K562 (cell line): Measurements from ENCODE around the gene MYBPHL. TPM values are rescaled to one million over a fixed set of nuclear protein-coding genes. Genes with fewer than 3 reads are reported as not detected.

Source experiments
- ATF4 ChIP-seq: fragments of 450-650 bp; formaldehyde crosslinking; IDR thresholded peaks from 2 replicates; pipeline ENCODE4 v1.4.0; 2022; ENCODE audit warnings: mild to moderate bottlenecking, moderate library complexity
- DNMT1 ChIP-seq: fragments of 450-650 bp; IDR thresholded peaks from 2 replicates; pipeline ENCODE4 v1.6.1; 2016; ENCODE audit warnings: antibody characterized with exemption, mild to moderate bottlenecking
- ELK3 ChIP-seq: fragments of 450-650 bp; formaldehyde crosslinking; IDR thresholded peaks from 2 replicates; pipeline ENCODE4 v1.4.0; 2020; ENCODE audit warnings: mild to moderate bottlenecking
- EP400 ChIP-seq: fragments of 450-650 bp; IDR thresholded peaks from 2 replicates; pipeline ENCODE4 v1.6.1; 2017; ENCODE audit warnings: antibody characterized with exemption, mild to moderate bottlenecking, moderate library complexity
- HOMEZ ChIP-seq: fragments of 250-450 bp; sonication (Bioruptor Pico); IDR thresholded peaks from 2 replicates; pipeline ENCODE4 v1.4.0; 2020; ENCODE audit warnings: mild to moderate bottlenecking, moderate library complexity
- JUN ChIP-seq, 2 experiments: sonication (generic) in 1 of 2; formaldehyde crosslinking in 1 of 2; IDR thresholded peaks; 2 replicates each; pipeline versions ENCODE4 v1.6.1 to v1.8.0; 2012 to 2022; ENCODE audit warnings: borderline replicate concordance in 2 of 2, mild to moderate bottlenecking in 2 of 2, improper control_type of control experiment in 1 of 2, low read depth in 1 of 2, low read length in 1 of 2, missing genetic modification reagents in 1 of 2
- L3MBTL2 ChIP-seq: fragments of 450-650 bp; IDR thresholded peaks from 2 replicates; pipeline ENCODE4 v1.6.1; 2016; ENCODE audit warnings: mild to moderate bottlenecking, moderate library complexity
- PREB ChIP-seq: sonication (generic); formaldehyde crosslinking; IDR thresholded peaks from 2 replicates; pipeline ENCODE4 v1.8.1; 2023; ENCODE audit warnings: mild to moderate bottlenecking, missing genetic modification reagents
- PRMT5 ChIP-seq: sonication (generic); formaldehyde crosslinking; IDR thresholded peaks from 2 replicates; pipeline ENCODE4 v1.5.0; 2020; ENCODE audit warnings: missing genetic modification reagents
- RFX1 ChIP-seq: fragments of 450-650 bp; IDR thresholded peaks from 2 replicates; pipeline ENCODE4 v1.6.1; 2016; ENCODE audit warnings: mild to moderate bottlenecking, moderate library complexity
- SMARCE1 ChIP-seq: fragments of 450-650 bp; IDR thresholded peaks from 2 replicates; pipeline ENCODE4 v1.7.1; 2016; ENCODE audit warnings: mild to moderate bottlenecking
- THAP12 ChIP-seq: fragments of 250-450 bp; sonication (Bioruptor Pico); IDR thresholded peaks from 2 replicates; pipeline ENCODE4 v1.9.0; 2021; ENCODE audit warnings: mild to moderate bottlenecking, inconsistent platforms
- TOE1 ChIP-seq, 2 experiments: fragments of 450-650 bp in 1 of 2; sonication (generic) in 1 of 2; formaldehyde crosslinking in 1 of 2; IDR thresholded peaks; 2 replicates each; pipeline versions ENCODE4 v1.7.1 to v1.8.0; 2016 to 2022; ENCODE audit warnings: borderline replicate concordance in 2 of 2, mild to moderate bottlenecking in 2 of 2, antibody characterized with exemption in 1 of 2, inconsistent platforms in 1 of 2, low read depth in 1 of 2, missing genetic modification reagents in 1 of 2, moderate library complexity in 1 of 2
- ZNF507 ChIP-seq: conservative IDR thresholded peaks from 2 replicates; pipeline ENCODE4 v1.6.1; 2017; ENCODE audit warnings: missing genetic modification characterization, missing compliant biosample characterization
- ZNF695 ChIP-seq: fragments of 450-650 bp; formaldehyde crosslinking; IDR thresholded peaks from 2 replicates; pipeline ENCODE4 v1.4.0; 2020; ENCODE audit warnings: mild to moderate bottlenecking, moderate library complexity
- polyA plus RNA-seq, 8 experiments: library from polyadenylated mRNA; depleted of rRNA in 4 of 8; stranded (reverse) in 5 of 8; unstranded in 3 of 8; fragments of >200 nt; fragmentation: Nextera tagmentation in 2 of 8; fragmentation: Illumina TruSeq in 1 of 8; extraction: Ambion mirVana in 2 of 8; extraction: Trizol in 1 of 8; gene quantifications; 2 replicates each; pipeline versions ENCODE4 v1.2.1 to v1.2.3, GENCODE V29; 2011 to 2014; ENCODE audit warnings: inconsistent platforms in 1 of 8, missing spikeins in 1 of 8
- total RNA-seq, 7 experiments: library from RNA; depleted of rRNA in 6 of 7; stranded (reverse); fragments of >200 nt in 6 of 7; fragmentation: Illumina TruSeq in 2 of 7; extraction: Trizol in 2 of 7; gene quantifications; 2 replicates each; pipeline versions ENCODE4 v1.2.1 to v1.2.3, GENCODE V29; 2011 to 2021; ENCODE audit warnings: low replicate concordance in 1 of 7

The MYBPHL gene
- total and polyA plus RNA-seq, 9 of the 15 experiments (the other 6 are each of a cell fraction or from before 2014, with no cell fraction given), result 0.20 to 1.9 (median 0.33) TPM

- TF ChIP-seq ATF4 (CRISPR knock-in tag) (no peak; the same call in 1 of the 2 replicates), ELK3 (CRISPR knock-in tag) (no peak), HOMEZ (no peak), THAP12 (CRISPR knock-in tag) (no peak), DNMT1 (0 out of 2 replicates have a peak, but pooled peaks have one; percentile 16), EP400 (no peak), ZNF695 (CRISPR knock-in tag) (no peak), RFX1 (peak; percentile 77; the same call in 1 of the 2 replicates), ZNF507 (tag) (no peak), TOE1 (IDR thresholded peaks at IDR 0.05; ENCODE audit: borderline replicate concordance) (0 out of 2 replicates have a peak, but pooled peaks have one; percentile 2), TOE1 (CRISPR knock-in tag; IDR thresholded peaks at IDR 0.05; ENCODE audit: borderline replicate concordance, low read depth) (no peak), SMARCE1 (no peak), PRMT5 (CRISPR knock-in tag) (no peak), PREB (CRISPR knock-in tag) (no peak), JUN (IDR thresholded peaks at IDR 0.05; ENCODE audit: borderline replicate concordance, low read depth, low read length) (no peak), JUN (CRISPR knock-in tag; IDR thresholded peaks at IDR 0.05; ENCODE audit: borderline replicate concordance) (no peak), L3MBTL2 (0 out of 2 replicates have a peak, but pooled peaks have one; percentile 3)
Observed at GRCh38 chr1:109283748-109284600, 22.8 kb downstream of the MYBPHL start (continued).
